ENCODE results near the gene SYNE2.

DNA sequence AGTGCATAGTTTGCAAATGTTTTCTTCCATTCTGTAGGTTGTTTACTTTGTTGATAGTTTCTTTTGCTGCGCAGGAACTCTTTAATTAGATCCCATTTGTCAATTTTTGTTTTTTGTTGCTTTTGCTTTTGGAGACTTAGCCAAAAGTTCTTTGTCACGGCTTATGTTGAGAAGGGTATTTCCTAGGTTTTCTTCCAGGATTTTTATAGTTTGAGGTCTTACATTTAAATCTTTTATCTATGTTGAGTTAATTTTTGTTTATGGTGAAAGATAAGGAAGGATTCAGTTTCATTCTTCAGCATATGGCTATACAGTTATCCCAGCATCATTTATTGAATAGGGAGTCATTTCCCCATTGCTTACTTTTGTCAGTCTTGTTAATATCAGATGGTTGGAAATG is 51.9 kb downstream of the SYNE2 start:
- TF ChIP-seq, protein P1, sequence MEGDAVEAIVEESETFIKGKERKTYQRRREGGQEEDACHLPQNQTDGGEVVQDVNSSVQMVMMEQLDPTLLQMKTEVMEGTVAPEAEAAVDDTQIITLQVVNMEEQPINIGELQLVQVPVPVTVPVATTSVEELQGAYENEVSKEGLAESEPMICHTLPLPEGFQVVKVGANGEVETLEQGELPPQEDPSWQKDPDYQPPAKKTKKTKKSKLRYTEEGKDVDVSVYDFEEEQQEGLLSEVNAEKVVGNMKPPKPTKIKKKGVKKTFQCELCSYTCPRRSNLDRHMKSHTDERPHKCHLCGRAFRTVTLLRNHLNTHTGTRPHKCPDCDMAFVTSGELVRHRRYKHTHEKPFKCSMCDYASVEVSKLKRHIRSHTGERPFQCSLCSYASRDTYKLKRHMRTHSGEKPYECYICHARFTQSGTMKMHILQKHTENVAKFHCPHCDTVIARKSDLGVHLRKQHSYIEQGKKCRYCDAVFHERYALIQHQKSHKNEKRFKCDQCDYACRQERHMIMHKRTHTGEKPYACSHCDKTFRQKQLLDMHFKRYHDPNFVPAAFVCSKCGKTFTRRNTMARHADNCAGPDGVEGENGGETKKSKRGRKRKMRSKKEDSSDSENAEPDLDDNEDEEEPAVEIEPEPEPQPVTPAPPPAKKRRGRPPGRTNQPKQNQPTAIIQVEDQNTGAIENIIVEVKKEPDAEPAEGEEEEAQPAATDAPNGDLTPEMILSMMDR (IDR thresholded peaks at IDR 0.05; ENCODE audit: low read depth, low read length): no peak
- TF ChIP-seq POLR2A (IDR thresholded peaks at IDR 0.05; ENCODE audit: extremely low read depth, insufficient read length) (no peak), MYC (IDR thresholded peaks at IDR 0.05; ENCODE audit: low read depth, low read length) (no peak)
- TF ChIP-seq, protein P2, sequence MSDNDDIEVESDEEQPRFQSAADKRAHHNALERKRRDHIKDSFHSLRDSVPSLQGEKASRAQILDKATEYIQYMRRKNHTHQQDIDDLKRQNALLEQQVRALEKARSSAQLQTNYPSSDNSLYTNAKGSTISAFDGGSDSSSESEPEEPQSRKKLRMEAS (IDR thresholded peaks at IDR 0.05; ENCODE audit: low read depth, low read length): no peak

Data from NB4 (cell line).